NCI-H128 (cell line): ENCODE measurements around the gene OGFOD1.
A peak's percentile ranks its signal among the peaks of the same experiment; 100 is the strongest.
"Not testable (repeated sequence)": the region's sequence is repeated elsewhere in the genome, so short reads cannot be mapped to it uniquely, and the experiment has no call there.

ENCODE experiments used
- DNase-seq: peaks from one replicate; lab custom pipeline; 2025; ENCODE audit not compliant: unreplicated experiment; lab: John Stamatoyannopoulos, UW

OGFOD1 gene

GRCh38 chr16:56479469-56479868 lies 28.1 kb downstream of the OGFOD1 start:
- no peak for DNase-seq

DNA sequence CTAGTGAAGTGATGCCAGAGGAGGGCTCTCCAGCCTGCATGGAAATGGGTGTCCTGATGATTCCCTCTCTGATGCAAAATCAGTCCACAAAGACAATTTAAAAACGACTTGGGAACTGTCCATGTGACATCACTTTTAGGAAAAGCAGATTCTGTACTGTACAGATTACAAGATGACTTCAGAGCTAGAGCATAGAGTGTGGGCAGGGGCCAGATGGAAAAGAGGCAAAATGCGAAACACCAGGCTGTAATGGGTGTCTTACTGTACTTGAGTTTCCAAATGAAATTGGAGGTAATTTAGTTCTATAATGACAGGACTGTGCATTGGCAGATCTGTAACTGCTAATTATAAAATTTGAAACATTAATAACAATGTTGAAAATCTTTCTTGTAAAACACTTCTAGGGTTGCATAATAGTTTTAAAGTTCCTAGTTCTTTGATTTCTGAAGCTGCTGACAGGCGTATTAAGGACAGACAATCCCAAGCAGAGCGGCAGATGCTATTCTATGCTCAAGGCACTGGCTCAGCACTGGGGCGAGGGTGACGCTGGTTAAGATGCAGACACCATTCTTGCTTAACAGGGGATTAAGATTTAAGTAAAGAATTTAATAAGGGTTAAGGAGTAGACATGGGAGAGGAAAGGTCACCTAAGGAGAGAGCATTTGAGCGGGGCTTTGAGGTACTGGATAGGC lies 29.6 kb downstream of the OGFOD1 start:
- no peak for DNase-seq

DNA sequence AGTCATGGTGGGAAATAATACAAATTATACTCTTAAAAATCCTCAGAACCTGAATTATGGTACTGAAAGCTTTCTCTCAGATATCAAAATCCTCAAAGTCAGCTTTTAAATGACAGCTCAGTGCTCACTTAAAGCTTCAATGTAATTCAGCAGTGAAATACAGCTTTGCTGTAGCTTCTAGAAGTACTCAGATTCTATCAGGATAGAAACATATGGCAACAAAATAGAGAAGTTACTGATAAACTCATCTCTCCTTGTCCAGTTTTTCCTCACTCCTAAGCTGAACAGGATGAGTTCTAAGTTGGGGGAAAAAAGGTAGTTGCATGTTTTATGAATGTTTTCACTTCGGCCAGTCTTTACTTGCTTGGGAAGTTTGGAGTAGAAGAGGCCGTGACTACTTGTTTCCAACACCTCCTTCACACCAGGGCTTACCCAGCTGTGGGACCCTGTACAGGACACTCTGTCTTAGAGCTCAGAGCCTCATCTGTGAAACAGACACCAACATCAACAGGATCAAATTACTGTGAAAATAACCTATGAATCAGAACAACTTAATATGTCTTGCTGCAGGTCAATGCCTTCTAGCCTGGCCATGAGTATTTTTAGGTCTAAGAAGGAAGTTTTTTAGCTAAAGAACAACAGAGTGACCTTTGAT lies 30.2 kb downstream of the OGFOD1 start:
- no peak for DNase-seq

GRCh38 chr16:56482683-56483236 lies 31.4 kb downstream of the OGFOD1 start:
- no peak for DNase-seq

DNA sequence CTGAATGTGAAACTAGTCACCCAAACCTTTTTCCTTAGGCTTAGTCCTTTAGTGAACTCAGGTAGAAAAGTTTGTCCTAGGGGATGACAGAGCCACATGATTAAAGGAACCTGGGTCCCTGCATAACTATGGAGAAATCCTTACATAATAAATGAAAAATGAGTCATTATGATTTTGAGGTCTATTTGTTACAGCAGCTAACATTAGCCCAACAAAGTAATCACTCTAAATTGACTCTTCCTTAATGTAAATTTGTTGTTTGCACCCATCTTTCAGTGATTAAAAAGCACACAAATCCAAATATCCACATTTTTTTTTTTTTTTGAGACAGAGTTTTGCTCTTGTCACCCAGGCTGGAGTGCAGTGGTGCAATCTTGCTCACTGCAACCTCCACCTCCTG lies 32.0 kb downstream of the OGFOD1 start:
- no peak for DNase-seq

DNA sequence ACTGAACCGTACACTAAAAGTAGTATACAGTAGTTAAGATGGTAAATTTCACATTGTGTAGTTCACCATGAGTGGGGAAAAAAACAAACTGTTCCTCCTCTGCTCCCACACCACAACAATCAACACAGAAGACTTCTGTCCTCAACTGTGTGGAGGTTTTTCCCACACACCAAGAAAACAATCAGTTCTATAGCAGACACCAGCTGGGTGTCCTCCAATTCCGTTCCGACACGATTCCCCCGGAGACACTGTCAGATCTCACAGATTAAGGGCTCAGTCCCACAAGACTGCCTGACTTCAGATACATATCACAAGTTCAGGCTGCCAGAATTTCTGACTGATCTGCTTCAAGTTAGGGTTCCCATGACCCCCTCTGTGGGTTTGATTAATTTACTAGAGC lies 36.7 kb downstream of the OGFOD1 start:
- no peak for DNase-seq

- DNase-seq = not testable (repeated sequence)
Measured at GRCh38 chr16:56488868-56489267, 37.5 kb downstream of the OGFOD1 start.

GRCh38 chr16:56491657-56492261 lies 40.4 kb downstream of the OGFOD1 start:
- DNase-seq = no peak

- no peak for DNase-seq
Measured at GRCh38 chr16:56493126-56493525, 41.8 kb downstream of the OGFOD1 start.

- no peak for DNase-seq
Measured at GRCh38 chr16:56493815-56494214, 42.5 kb downstream of the OGFOD1 start.

DNA sequence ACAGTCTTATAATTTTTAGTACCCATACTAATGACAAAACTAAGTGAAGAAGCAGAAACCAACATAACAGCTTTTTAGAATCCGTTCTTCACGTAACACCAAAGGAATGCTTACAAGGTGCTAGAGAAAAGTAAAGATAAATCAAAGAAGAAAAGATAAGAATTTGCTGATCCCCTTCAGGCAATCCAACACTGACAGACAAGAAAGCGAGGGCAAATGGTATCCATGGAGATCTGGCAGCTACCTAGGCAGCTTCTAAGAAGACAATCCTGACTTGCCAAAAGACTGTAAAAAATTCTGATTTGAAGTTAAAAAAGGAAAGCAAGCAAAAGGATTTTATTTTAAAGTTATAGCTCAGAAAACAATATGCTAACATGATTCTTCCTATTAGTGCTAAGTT lies 53.8 kb downstream of the OGFOD1 start:
- DNase-seq = no peak

DNA sequence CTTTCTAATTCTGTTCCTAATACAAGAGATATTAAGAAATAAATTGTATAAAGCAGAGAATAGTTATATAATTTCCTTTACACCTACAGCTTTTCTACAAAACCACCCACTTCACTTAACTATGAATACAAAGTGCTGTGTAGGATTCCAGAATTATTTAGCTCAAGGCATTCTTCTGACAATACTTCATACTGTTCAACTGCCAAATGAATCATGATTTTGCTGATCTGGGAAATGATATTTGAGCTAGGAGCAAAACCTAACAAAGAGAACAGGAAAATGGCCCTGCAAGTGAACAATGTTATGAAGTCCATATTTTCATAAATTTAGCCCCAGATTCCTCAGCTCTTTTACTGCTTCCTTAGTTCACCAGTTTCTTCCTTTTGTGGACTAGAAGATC lies 55.6 kb downstream of the OGFOD1 start:
- no peak for DNase-seq

- no peak for DNase-seq
Measured at GRCh38 chr16:56510544-56510943, 59.2 kb downstream of the OGFOD1 start.

DNA sequence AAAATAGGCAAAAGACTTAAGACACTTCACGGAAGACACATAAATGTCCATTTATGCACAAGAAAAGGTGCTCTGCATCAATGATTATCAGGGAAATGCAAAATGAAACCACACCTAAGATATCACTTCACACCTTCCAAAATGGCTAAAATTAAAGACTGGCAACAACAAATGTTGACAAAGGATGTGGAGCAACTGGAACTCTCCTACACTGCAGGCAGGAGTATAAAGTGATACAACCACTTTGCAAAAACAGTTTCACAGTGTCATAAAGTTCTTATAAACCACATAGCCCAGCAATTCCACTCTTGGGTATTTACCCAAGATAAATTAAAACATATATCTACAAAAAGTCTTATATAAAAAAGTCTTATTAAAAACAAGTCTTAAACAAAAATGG lies 60.7 kb downstream of the OGFOD1 start:
- no peak for DNase-seq

DNA sequence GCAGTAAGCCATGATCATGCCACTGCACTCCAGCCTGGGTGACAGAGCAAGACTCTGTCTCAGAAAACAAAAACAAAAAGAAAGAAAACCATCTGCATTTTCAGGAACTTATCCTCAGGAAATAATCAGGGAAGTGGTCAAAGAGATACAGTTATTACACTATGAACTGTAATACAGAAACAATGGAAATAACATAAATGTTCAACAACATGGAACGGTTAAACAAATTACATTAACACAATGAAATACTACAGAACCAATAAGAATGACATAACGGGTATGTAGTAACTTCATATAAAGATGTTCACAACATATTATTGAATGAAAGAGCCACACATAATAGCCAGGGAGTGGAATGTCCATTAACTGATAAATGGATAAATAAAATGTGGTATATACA lies 61.7 kb downstream of the OGFOD1 start:
- no peak for DNase-seq

DNA sequence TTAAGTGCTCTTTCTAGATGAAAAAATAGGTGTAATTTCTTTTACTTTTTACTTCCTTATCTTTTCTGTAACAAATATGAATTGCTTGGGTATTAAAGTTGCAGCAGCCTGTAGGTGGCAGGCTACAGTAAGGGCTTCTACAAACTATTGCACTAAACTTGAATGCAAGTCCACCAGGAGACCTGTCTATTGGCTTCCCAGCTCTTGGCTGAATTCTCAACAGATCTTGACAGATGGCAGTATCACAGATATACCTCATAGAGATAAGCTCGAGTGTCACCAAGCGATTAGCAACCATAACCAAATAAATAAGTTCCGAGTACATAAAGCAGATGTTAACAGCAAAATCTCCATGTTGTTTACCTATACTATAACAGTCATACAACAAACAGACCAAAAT lies 62.6 kb downstream of the OGFOD1 start:
- no peak for DNase-seq

DNA sequence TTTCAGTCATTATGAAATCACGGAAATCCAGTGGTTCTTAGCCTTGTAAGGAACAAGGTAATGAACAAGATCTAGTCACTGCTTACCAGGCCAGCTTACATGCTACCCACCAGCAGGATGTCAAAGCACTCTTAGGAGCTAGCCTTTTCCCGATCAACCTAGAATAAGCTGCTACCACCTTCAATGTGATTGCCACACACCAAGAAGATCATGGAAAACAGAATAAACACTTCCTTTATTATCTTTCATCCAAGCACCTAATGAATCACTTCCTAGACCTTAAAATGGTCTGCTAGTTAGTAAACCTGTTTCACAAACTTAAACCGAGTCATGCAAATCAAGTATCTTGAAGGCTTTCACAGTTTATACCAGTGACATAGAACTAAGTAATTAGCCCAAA lies 63.5 kb downstream of the OGFOD1 start:
- DNase-seq = no peak

DNA sequence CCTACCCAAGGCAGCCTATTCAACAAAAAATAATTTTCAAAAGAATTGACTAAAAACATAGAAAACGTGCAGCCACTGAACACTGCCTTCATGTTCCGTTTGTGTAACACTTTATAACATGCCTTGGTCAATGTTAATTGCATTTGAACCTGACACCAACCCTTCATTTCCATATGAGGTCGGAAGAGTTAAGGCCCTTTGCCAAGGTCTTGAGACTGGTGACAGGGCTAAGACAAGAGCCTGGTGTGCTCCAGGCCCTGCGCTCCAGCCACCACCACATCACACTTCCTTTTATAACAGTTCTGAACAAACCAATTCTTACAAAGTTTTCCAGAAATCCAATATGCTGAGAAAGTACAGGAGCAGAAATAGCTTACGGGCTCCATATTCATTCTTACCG lies 64.3 kb downstream of the OGFOD1 start:
- no peak for DNase-seq

DNA sequence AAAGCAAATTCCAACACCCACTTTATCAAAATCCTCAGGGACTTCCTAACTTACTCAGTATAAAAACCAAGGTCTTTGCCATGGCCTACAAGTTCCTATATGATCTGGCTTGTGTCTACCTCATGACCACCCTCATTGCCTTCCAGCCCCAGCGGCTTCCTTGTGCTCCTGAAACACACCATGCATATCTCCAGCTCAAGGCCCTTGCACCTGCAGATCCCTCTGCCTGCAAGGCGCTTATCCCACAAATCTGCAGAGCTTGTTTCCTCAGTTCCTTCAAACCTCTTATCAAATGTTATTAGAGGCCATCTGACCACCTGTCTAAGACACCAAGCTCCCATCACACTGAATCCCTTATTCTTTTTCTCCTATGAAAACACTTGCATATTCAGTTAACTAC lies 65.9 kb downstream of the OGFOD1 start:
- no peak for DNase-seq

DNA sequence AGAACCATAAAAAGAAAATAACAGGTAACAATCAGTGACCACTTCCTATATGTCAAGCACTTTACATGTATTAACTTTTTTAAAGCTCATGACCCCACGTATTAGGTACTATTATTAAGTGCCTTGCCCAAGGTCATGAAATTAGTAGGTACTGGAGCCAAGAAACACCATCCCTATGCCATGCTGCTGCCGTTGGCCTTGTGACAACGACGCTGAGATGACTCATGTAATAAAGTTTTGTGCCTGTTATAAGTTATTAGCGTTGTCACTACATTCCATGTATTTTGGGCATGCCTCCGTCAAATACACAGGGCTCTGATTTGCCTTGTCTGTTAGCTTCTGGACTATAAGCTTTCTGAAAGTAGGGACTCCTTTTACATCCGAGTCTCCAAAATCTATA lies 67.1 kb downstream of the OGFOD1 start:
- DNase-seq = no peak

DNA sequence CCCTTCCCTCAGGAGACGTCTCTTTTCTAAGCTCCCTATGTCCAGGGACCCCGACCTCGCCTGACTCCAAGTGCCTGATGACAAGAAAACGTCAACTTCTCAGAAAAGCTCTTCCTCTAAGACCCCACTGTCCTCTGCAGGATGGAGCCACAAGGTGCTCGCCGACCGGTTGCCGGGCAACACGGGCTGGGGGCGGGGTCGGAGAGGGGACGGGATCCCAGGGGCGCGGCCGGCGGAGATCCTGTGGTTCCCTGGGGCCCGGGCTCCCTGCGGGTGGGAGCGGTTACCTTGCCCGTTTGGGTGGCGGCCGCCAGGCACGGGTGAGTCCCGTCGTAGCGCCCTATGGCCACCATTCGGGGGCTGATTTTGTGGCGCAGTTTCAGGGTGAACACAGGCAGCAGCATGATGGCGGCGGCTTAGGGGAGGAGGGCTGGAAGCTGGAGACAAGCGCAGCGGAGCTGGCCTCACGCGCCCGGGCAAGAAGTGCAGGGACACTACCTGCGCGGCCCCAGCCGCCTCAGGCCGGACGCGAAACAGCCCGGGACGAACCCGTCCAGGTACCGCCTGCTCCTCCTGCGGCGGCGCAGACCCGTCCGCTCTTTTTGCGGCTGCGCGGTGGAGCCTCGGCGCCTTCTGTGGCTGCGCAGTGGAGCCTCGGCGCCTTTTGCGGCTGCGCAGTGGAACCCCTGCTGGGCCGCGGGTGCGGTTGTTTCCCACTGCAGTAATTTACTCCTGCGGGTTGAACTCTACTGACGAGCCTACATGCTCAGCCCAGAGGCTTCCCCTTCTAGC lies 68.3 kb downstream of the OGFOD1 start, which contains the start of gene BBS2:
Gene BBS2, minus strand, starts transcription at position 566 of the 792 bp plus-strand sequence. Its CDS starts 162 bp downstream, at position 404.
- peak; percentile 43 for DNase-seq
